CD14-positive monocyte (primary cell): ENCODE measurements around the gene ARID3B. TPM values are rescaled to one million over a fixed set of nuclear protein-coding genes. Genes with fewer than 3 reads are reported as not detected.

Experiments used
- DNase-seq, 3 donors: peaks; one replicate each; pipeline ENCODE4 v3.0.0-alpha.2; 2011 to 2022
- H2AFZ ChIP-seq: 2 replicates; pipeline ENCODE4 v1.6.0; 2012; ENCODE audit warnings: mild to moderate bottlenecking, low read depth, low read length, inconsistent platforms; ENCODE audit not compliant: insufficient read depth, poor library complexity, severe bottlenecking
- H3K27ac ChIP-seq, 2 donors: 1 replicate in 1 of 2; 2 replicates in 1 of 2; pipeline ENCODE4 v1.5.1; 2012 to 2013; ENCODE audit warnings: low read length in 2 of 2, control low read depth in 1 of 2, inconsistent platforms in 1 of 2, low read depth in 1 of 2, mild to moderate bottlenecking in 1 of 2
- H3K27me3 ChIP-seq, 2 donors: one replicate each; pipeline versions ENCODE4 v1.6.0 to v1.6.1; 2011 to 2013; ENCODE audit warnings: low read length in 2 of 2; ENCODE audit not compliant: control insufficient read depth in 2 of 2, insufficient read depth in 2 of 2
- H3K36me3 ChIP-seq, 2 donors: replicated peaks in 1 of 2; 1 replicate in 1 of 2; 2 replicates in 1 of 2; pipeline versions ENCODE4 v1.5.1 to v1.6.1; 2012 to 2013; ENCODE audit warnings: low read length in 2 of 2, control low read depth in 1 of 2, inconsistent platforms in 1 of 2, mild to moderate bottlenecking in 1 of 2; ENCODE audit not compliant: insufficient read depth in 2 of 2, control insufficient read depth in 1 of 2
- H3K4me1 ChIP-seq, 2 donors: 1 replicate in 1 of 2; 2 replicates in 1 of 2; pipeline versions ENCODE4 v1.5.1 to v1.6.1; 2012 to 2013; ENCODE audit warnings: low read length in 2 of 2, control low read depth in 1 of 2, inconsistent platforms in 1 of 2, mild to moderate bottlenecking in 1 of 2, moderate library complexity in 1 of 2; ENCODE audit not compliant: insufficient read depth in 2 of 2, control insufficient read depth in 1 of 2
- H3K4me2 ChIP-seq: replicated peaks from 2 replicates; pipeline ENCODE3; 2012; ENCODE audit warnings: low read length, moderate library complexity, mild to moderate bottlenecking; ENCODE audit not compliant: poor library complexity, severe bottlenecking; ENCODE audit errors: extremely low read depth
- H3K4me3 ChIP-seq, 3 experiments: fragments of 200-600 bp in 1 of 3; sonication (generic) in 1 of 3; replicated peaks in 1 of 3; 1 replicate in 2 of 3; 2 replicates in 1 of 3; pipeline ENCODE4 v1.5.1; 2011 to 2013; ENCODE audit warnings: low read length in 3 of 3, mild to moderate bottlenecking in 3 of 3, control low read depth in 2 of 3, low read depth in 2 of 3, inconsistent platforms in 1 of 3, moderate library complexity in 1 of 3
- H3K79me2 ChIP-seq: 2 replicates; pipeline ENCODE4 v1.6.0; 2012; ENCODE audit warnings: mild to moderate bottlenecking, control low read depth, inconsistent platforms, low read length, moderate library complexity; ENCODE audit not compliant: insufficient read depth
- H3K9ac ChIP-seq: 2 replicates; pipeline ENCODE4 v1.6.0; 2017; ENCODE audit warnings: low read length, mild to moderate bottlenecking; ENCODE audit not compliant: insufficient read depth, poor library complexity, severe bottlenecking
- H3K9me3 ChIP-seq, 2 donors: replicated peaks in 1 of 2; 1 replicate in 1 of 2; 2 replicates in 1 of 2; pipeline versions ENCODE4 v1.5.1 to v1.6.1; 2012 to 2013; ENCODE audit warnings: low read length in 2 of 2, control low read depth in 1 of 2; ENCODE audit not compliant: control insufficient read depth in 1 of 2, insufficient read depth in 1 of 2
- H4K20me1 ChIP-seq: 2 replicates; pipeline ENCODE4 v1.6.0; 2012; ENCODE audit warnings: mild to moderate bottlenecking, low read length, control low read depth, moderate library complexity; ENCODE audit not compliant: insufficient read depth
- H3K27ac Mint-ChIP-seq, 7 donors: one replicate each; pipeline ENCODE4 v1.8.0; 2020; ENCODE audit warnings: mild to moderate bottlenecking in 7 of 7, mixed read lengths in 7 of 7, moderate library complexity in 6 of 7, inconsistent platforms in 2 of 7
- H3K27me3 Mint-ChIP-seq, 3 donors: one replicate each; pipeline ENCODE4 v1.8.0; 2021 to 2022; ENCODE audit warnings: low read depth in 3 of 3, mild to moderate bottlenecking in 3 of 3, mixed read lengths in 3 of 3, moderate library complexity in 3 of 3, inconsistent platforms in 1 of 3
- H3K36me3 Mint-ChIP-seq, 2 donors: one replicate each; pipeline ENCODE4 v1.8.0; 2020; ENCODE audit warnings: mixed read lengths in 2 of 2, inconsistent platforms in 1 of 2, mild to moderate bottlenecking in 1 of 2
- H3K4me1 Mint-ChIP-seq: one replicate; pipeline ENCODE4 v1.8.0; 2020; ENCODE audit warnings: mild to moderate bottlenecking, mixed read lengths
- H3K4me3 Mint-ChIP-seq, 2 donors: one replicate each; pipeline ENCODE4 v1.8.0; 2020; ENCODE audit warnings: mild to moderate bottlenecking in 2 of 2, mixed read lengths in 2 of 2, moderate library complexity in 1 of 2
- H3K9me3 Mint-ChIP-seq, 7 donors: one replicate each; pipeline ENCODE4 v1.8.0; 2020 to 2022; ENCODE audit warnings: mixed read lengths in 7 of 7, mild to moderate bottlenecking in 6 of 7, moderate library complexity in 6 of 7, inconsistent platforms in 2 of 7
- WGBS: methylation state at CpG from one replicate; pipeline ENCODE4 v1.1.5; 2013; ENCODE audit warnings: missing lambda C conversion rate; ENCODE audit not compliant: insufficient coverage; 5-methylcytosine and 5-hydroxymethylcytosine counted together
- intact Hi-C, 2 donors: fragments of 100-400 bp; cut with micrococcal nuclease; formaldehyde crosslinking; loops; one replicate each; pipeline versions ENCODE4 v1.15.0 to v1.15.1; 2023
- polyA plus RNA-seq, 3 donors: library from polyadenylated mRNA; depleted of rRNA in 1 of 3; unstranded in 2 of 3; stranded (reverse) in 1 of 3; fragments of 300-500 nt in 2 of 3; fragments of >200 nt in 1 of 3; fragmentation: Illumina TruSeq in 2 of 3; gene quantifications; 1 replicate in 2 of 3; 2 replicates in 1 of 3; pipeline ENCODE4 v1.2.3, GENCODE V29; 2012 to 2021
- TF ChIP-seq, protein P1 (sequence below): fragments of 200-600 bp; IDR thresholded peaks from one replicate; pipeline ENCODE4 v1.8.0; 2022; ENCODE audit warnings: antibody characterized with exemption, mild to moderate bottlenecking

The ARID3B gene
- polyA plus RNA-seq, 3 donors = 2.3 to 17.4 (median 4.4) TPM

DNA sequence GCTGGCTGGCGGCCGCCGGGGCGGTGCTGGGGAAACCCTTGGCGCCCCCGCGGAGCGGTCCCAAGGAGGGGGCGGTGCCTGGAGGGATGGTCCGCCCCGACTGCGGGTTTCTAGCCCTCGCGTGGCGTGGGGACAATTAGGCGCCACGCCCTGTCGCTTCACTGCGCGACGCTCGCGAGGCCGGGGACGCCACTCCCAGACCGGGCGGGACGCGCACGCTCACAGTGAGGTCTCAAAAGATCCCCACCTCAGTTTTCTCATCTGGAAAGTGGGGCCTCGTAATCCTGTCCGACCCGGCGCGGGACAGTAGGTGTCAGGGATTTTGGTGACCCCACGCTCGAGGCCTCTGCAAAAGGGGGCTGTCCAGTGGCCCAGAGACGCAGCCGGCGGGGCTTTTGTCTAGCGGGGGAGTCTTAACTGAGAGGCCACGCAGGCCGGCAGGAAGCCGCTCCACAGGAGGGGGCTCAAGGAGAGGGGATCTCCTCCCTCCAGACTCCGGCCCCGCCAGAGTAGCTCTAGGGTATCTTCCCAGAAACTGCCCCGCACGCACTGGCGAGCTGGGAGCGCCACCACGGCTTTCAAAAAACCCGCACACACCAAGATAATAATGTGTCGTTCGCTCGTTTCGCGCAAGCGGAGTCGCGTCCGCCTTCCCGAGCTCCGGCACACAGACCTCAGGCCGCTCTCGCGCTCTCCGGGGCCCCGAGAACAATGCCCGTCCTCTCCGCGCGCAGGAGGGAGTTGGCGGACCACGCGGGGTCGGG is 73.9 kb downstream of the ARID3B start:
- Mint-ChIP-seq H3K36me3 (peaks cover 15 to 19% of the 10 kb centered on the region in 2 donors), H3K4me3 (peak overlapping the region; percentile 93 to 94), H3K27me3 (peaks cover 0 to 10% (median 2%) of the 10 kb centered on the region in 3 donors), H3K9me3 (no peaks in the 10 kb centered on the region), H3K4me1 (peaks cover 24% of the 10 kb centered on the region), H3K27ac (peak overlapping the region; percentile 93 to 97 (median 95))
- Histone ChIP-seq H2AFZ (peak overlapping the region; percentile 65), H3K9ac (peak overlapping the region; percentile 99), H3K27ac (peak overlapping the region; percentile 95 to 98), H3K36me3 (peaks cover 14 to 25% of the 10 kb centered on the region in 2 donors), H4K20me1 (peaks cover 37% of the 10 kb centered on the region), H3K4me1 (peaks cover 15 to 28% of the 10 kb centered on the region in 2 donors), H3K27me3 (no peaks in the 10 kb centered on the region), H3K4me2 (peak overlapping the region; percentile 83), H3K4me3 (peak overlapping the region; percentile 69 to 95 (median 92)), H3K79me2 (peaks cover 48% of the 10 kb centered on the region), H3K9me3 (no peaks in the 10 kb centered on the region)
- intact Hi-C loops = loop anchor here (2.0 to 10.0 kb wide), 5 partner anchors 16 to 153 kb away; partner anchors contain the start of genes UBL7 (in 2 of the 2) and ARID3B (in 1 of the 2)
- WGBS = 0% methylated on average over 74 of the region's 76 CpGs
- TF ChIP-seq, protein P1, sequence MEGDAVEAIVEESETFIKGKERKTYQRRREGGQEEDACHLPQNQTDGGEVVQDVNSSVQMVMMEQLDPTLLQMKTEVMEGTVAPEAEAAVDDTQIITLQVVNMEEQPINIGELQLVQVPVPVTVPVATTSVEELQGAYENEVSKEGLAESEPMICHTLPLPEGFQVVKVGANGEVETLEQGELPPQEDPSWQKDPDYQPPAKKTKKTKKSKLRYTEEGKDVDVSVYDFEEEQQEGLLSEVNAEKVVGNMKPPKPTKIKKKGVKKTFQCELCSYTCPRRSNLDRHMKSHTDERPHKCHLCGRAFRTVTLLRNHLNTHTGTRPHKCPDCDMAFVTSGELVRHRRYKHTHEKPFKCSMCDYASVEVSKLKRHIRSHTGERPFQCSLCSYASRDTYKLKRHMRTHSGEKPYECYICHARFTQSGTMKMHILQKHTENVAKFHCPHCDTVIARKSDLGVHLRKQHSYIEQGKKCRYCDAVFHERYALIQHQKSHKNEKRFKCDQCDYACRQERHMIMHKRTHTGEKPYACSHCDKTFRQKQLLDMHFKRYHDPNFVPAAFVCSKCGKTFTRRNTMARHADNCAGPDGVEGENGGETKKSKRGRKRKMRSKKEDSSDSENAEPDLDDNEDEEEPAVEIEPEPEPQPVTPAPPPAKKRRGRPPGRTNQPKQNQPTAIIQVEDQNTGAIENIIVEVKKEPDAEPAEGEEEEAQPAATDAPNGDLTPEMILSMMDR = no peak
- DNase-seq = peak; percentile 82 to 91 (median 87)

- H3K4me2 ChIP-seq = peak within 1 kb of the TSS; percentile 83
- H3K79me2 ChIP-seq = peaks cover 56% of the 10 kb centered on the region
- DNase-seq = peak; percentile 88 to 91 (median 90)
- peak within 1 kb of the TSS; percentile 65 for H2AFZ ChIP-seq
- Mint-ChIP-seq H3K27ac (peak within 1 kb of the TSS; percentile 94 to 97 (median 95)), H3K9me3 (peaks cover 0 to 1% (median 0%) of the 10 kb centered on the region in 7 donors), H3K4me1 (peaks cover 26% of the 10 kb centered on the region), H3K4me3 (peak within 1 kb of the TSS; percentile 93 to 94), H3K27me3 (peaks cover 0 to 10% (median 2%) of the 10 kb centered on the region in 3 donors), H3K36me3 (peaks cover 23 to 27% of the 10 kb centered on the region in 2 donors)
- peaks cover 15 to 28% of the 10 kb centered on the region in 2 donors for H3K4me1 ChIP-seq
- peak within 1 kb of the TSS; percentile 92 to 99 (median 95) for H3K4me3 ChIP-seq
- peak within 1 kb of the TSS; percentile 99 for H3K9ac ChIP-seq
- H3K36me3 ChIP-seq = peaks cover 22 to 33% of the 10 kb centered on the region in 2 donors
- H4K20me1 ChIP-seq = peaks cover 46% of the 10 kb centered on the region
- TF ChIP-seq, protein P1 = no peak
- WGBS = under 1% methylated on average over 80 of the region's 91 CpGs
- no peaks in the 10 kb centered on the region for H3K27me3 ChIP-seq
- intact Hi-C loops = loop anchor here (2.0 to 10.0 kb wide), 5 partner anchors 17 to 153 kb away; partner anchors contain the start of genes UBL7 (in 2 of the 2) and ARID3B (in 1 of the 2)
- no peaks in the 10 kb centered on the region for H3K9me3 ChIP-seq
- peak within 1 kb of the TSS; percentile 95 to 98 for H3K27ac ChIP-seq
These were observed 74.7 kb downstream of the ARID3B start, which contains the start of gene CLK3 for GRCh38 chr15:74615508-74616365. Gene CLK3 (plus strand): TSS chr15:74615836. CDS start chr15:74619197, 3,361 bp downstream.
